Coronary artery (tissue), 2 donors: ENCODE data around the gene NUCKS1.

Experiments used
- DNase-seq: peaks from one replicate; pipeline ENCODE4 v3.0.0-alpha.2; 2017; ENCODE audit warnings: low spot score
- H3K27ac ChIP-seq, 2 donors: fragments of 200-600 bp; sonication (generic); one replicate each; pipeline ENCODE4 v1.5.1; 2016 to 2019
- H3K4me3 ChIP-seq: fragments of 200-600 bp; sonication (generic); 2 replicates; pipeline ENCODE4 v1.5.1; 2016; ENCODE audit warnings: mild to moderate bottlenecking, moderate library complexity
- TF ChIP-seq, protein P1 (sequence below): fragments of 200-600 bp; sonication (generic); IDR thresholded peaks from one replicate; pipeline ENCODE4 v1.5.1; 2019; ENCODE audit warnings: antibody characterized with exemption

NUCKS1 gene

GRCh38 chr1:205750138-205751035, at the start of gene NUCKS1:
TSS of gene NUCKS1 (minus strand) at chr1:205750182. CDS start at chr1:205749973, 209 bp downstream.
- H3K27ac ChIP-seq: peak within 1 kb of the TSS; percentile 99 to 100
- TF ChIP-seq, protein P1, sequence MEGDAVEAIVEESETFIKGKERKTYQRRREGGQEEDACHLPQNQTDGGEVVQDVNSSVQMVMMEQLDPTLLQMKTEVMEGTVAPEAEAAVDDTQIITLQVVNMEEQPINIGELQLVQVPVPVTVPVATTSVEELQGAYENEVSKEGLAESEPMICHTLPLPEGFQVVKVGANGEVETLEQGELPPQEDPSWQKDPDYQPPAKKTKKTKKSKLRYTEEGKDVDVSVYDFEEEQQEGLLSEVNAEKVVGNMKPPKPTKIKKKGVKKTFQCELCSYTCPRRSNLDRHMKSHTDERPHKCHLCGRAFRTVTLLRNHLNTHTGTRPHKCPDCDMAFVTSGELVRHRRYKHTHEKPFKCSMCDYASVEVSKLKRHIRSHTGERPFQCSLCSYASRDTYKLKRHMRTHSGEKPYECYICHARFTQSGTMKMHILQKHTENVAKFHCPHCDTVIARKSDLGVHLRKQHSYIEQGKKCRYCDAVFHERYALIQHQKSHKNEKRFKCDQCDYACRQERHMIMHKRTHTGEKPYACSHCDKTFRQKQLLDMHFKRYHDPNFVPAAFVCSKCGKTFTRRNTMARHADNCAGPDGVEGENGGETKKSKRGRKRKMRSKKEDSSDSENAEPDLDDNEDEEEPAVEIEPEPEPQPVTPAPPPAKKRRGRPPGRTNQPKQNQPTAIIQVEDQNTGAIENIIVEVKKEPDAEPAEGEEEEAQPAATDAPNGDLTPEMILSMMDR: no peak
- peak within 1 kb of the TSS; percentile 92 for H3K4me3 ChIP-seq
- peak; percentile 99 for DNase-seq

GRCh38 chr1:205798577-205798976, 48.6 kb upstream of the NUCKS1 start:
- Histone ChIP-seq H3K27ac (no peak overlapping the region), H3K4me3 (no peak overlapping the region)
- TF ChIP-seq, protein P1: no peak
- DNase-seq: no peak

DNA sequence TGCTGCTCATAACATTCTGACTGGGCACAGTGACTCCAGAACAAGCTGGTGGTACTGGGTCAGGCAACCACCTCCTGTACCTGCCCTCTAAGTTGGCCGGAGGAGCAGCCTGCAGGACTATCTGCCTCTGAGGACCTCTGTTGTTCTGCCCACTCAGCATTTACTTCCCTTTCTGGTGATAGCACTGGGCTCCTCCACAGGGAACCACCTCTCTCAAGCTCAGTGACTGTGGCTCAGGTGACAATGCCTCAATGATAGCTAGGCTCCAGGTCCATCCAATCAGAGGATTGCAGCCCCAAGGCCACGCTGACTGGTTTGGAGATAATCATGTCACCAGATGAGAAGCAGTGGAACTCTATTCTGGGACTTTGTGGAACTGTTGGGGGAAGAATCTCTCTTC, 47.2 kb upstream of the NUCKS1 start:
- TF ChIP-seq, protein P1: no peak

GRCh38 chr1:205794011-205794730, 44.2 kb upstream of the NUCKS1 start:
- Histone ChIP-seq H3K27ac (no peak overlapping the region), H3K4me3 (no peak overlapping the region)
- DNase-seq: no peak
- TF ChIP-seq, protein P1: no peak

More for the DNA sequence above, 47.2 kb upstream of the NUCKS1 start:
- Histone ChIP-seq H3K27ac (no peak overlapping the region), H3K4me3 (no peak overlapping the region)
- DNase-seq: no peak

GRCh38 chr1:205792961-205793673, 43.1 kb upstream of the NUCKS1 start:
- TF ChIP-seq, protein P1: no peak
- Histone ChIP-seq H3K27ac (no peak overlapping the region), H3K4me3 (no peak overlapping the region)
- DNase-seq: no peak

- Histone ChIP-seq H3K4me3 (no peak overlapping the region), H3K27ac (no peak overlapping the region)
- no peak for DNase-seq
- TF ChIP-seq, protein P1: no peak
Observed at GRCh38 chr1:205792481-205792881, 42.5 kb upstream of the NUCKS1 start.
